Stimulated activated CD8-positive, alpha-beta memory T cell treated with anti-CD3 and anti-CD28 coated beads, Interleukin-15, amount 100 ng/mL, for 24 hours (primary cell): ENCODE results near the gene NEURL2.
"Not testable (repeated sequence)": the region's sequence is repeated elsewhere in the genome, so short reads cannot be mapped to it uniquely, and the experiment has no call there.

Experiments used
- DNase-seq: peaks from one replicate; pipeline ENCODE4 v3.0.0-alpha.2; 2020; ENCODE audit warnings: low read depth

Gene NEURL2

DNA sequence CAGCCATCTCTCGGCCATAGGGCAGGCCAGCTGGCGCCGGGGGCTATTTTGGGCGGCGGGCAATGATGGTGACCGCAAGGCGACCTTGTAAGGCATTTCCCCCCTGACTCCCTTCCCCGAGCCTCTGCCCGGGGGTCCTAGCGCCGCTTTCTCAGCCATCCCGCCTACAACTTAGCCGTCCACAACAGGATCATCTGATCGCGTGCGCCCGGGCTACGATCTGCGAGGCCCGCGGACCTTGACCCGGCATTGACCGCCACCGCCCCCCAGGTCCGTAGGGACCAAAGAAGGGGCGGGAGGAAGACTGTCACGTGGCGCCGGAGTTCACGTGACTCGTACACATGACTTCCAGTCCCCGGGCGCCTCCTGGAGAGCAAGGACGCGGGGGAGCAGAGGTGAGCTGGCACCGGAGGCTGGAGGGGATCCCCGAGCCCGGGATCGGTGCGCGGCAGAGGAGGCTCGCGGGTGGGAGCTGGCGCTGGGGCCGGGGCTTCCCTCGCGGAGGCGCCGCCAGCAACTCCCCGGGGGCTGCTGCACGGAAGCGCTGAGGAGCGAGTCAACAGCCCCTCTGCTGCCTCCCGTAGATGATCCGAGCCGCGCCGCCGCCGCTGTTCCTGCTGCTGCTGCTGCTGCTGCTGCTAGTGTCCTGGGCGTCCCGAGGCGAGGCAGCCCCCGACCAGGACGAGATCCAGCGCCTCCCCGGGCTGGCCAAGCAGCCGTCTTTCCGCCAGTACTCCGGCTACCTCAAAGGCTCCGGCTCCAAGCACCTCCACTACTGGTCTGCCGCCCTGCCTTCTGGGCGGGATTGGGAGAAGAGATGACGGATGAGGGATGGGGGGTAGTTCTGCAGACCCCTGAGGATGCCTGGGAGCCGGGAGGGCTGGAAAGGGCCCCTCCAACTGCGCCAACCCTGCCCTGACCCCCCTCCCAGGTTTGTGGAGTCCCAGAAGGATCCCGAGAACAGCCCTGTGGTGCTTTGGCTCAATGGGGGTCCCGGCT, at the start of gene NEURL2, which contains the start of gene CTSA:
NEURL2 (minus strand) TSS at position 224 of the 999 bp plus-strand sequence; CDS start at position 7, 217 bp downstream.
CTSA (plus strand) TSS at position 351 of the 999 bp plus-strand sequence; CDS start at position 585, 234 bp downstream.
- DNase-seq = peak; percentile 72

GRCh38 chr20:45940469-45940868, 49.5 kb upstream of the NEURL2 start:
- no peak for DNase-seq

DNA sequence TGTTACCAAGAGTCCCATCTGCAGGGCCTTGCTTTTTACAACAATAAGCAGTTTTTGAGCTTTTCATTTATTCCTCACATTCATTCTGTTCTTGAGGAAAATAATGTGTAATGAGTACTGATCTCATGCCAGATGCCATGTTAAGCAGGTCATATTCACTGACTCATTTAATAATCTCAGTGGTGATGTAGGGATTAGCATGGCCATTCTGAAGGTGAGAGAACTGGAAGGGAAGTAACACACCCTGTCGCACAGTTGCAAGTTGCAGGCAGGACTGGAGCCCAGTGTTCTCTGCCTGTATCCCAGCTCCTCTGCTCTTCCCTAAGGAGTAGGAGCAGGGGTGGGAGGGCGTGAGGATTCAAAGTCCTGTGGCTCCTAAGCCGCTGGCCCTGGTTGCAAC, 49.0 kb upstream of the NEURL2 start:
- DNase-seq = no peak

DNA sequence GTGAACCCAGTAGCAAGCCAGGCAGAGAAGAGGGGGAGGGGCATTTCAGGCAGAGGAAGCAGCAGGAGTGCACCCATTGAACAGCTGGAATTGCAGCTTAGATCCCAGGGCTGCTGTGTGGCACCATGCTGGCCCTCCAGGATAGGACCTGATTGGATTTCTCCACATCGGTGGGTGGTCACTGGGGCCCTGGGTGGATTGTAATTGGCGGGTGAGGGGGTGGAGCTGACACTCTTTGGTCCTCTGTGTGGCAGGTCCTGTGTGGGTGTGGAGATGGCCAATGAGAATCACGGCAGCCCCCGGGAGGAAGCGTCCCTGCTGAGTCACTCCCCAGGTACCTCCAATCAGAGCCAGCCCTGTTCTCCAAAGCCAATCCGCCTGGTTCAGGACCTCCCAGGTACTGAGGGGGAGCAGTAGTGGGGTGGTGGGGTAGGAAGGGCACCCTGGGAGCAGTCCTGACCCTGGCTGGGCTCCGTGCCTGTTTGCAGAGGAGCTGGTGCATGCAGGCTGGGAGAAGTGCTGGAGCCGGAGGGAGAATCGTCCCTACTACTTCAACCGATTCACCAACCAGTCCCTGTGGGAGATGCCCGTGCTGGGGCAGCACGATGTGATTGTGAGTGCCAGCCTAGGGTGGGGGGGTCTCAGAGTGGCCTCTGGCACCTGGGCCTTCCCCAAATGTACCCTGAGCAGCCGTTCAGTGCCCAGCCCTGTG, 47.9 kb upstream of the NEURL2 start:
- DNase-seq = no peak

DNA sequence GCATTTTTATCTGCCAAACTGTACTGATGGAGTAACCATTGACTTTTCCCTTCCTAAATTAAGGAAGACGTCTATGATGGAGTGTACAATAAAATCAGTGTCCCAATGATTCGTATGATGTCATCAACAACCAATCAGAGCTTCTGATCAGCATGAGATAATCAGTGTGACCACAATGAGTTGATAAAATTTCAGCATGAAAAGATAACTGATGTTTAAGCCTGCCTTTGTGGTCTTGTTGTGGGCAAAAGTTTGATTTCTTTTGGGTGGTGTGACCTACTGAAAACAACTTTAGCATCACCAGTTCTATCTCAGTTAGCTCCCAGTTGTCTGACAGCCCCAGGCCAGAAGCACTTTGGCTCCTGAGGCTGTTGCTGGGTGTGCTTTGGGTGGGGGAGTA, 46.8 kb upstream of the NEURL2 start:
- no peak for DNase-seq

DNA sequence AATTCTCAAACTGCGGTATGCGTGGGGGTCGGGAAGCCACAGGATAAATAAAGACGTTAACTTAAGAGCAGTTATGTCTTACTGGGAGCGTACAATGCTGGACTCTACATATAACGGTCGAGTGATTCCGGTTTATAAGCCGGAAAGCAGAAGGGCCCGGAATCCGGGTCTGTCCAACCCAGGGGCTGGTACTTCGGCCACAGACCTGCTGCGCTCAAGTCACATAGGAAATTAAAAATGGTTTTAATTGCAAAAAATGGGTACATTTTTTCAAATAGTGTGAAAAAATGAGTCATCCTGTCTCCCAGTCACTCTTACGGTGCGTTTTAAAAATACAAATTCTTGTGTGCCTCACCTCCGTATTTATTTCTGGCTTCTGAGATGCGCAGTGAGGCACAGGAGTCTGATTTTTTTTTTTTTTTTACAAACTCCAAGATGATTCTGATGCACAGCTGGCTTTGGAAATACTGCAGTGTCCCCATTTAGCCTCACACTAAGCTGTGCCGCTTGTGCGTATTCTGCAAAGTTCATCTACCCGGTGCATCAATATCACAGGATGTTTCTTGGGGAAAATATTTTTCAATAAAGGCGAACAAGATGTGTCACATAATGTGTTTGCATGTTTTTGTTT, 44.5 kb upstream of the NEURL2 start:
- DNase-seq = no peak

DNA sequence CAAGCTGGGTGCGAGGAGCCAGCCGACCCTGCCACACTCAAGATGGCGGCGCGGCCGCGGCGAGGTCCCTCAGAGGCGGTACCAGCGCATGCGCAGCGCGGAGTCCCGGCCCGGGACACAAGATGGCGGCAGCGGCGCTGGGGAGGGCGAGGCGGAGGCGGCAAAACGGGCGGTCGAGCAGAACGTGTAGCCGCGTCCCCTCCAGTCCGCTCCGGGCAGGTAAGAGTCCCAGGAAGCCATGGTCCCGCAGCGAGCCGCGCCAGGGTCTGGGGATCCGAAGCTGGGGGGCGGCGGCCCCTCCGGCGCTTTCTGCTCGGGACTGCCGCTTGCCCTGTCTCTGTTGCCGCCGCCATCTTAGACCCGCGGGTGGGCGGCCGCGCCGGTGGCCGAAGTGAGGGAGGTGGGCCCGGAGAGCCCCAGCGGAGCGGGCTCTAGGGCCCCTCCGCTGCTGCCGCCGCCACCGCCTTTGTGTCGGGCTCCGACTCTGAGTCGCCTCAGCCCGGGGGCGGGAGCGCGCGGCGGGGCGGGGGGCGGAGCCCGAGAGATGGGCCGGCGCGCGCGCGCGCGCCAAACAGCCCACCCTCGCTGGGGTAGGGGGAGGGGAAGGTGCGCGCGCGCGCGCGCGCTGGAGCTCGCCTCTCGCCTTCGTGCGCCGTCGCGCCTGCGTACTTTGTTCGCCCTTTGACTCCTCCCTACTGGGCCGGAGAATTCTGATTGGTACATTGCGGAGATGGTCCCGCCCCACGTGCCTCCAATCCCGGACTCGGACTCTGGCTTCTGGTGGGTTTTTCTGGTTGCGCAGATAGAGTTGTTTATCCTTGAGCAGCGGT, 43.8 kb upstream of the NEURL2 start, which contains the start of gene PCIF1:
PCIF1 (plus strand) TSS at position 98 of the 830 bp plus-strand sequence. CDS start 4,317 bp downstream, outside the sequence.
- peak; percentile 94 for DNase-seq

DNA sequence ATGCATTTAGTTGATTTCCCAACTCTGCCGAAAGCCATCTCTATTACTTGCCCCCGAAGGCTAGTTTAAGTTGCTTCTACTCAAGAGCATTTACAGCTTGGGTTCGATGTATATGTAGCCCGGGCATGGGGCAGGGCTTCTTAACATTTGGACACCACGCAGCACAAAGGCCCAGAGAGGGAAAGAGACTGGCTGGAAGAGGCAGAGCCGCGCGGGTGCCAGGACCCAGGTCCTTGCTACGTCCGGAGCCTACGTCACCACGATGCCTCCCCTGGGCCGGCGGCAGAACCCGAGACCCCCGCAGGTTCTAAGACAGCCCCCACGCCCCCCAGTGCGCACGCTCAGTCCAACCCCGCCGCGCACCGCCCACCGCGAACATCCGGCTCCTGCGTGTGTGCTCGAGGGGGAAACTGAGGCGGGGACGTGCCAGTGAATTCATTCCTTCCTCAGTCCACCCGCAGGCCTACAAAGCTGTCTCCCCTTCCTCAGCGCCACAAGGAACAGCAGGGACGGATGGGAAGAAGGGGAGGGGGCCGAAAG, 43.1 kb upstream of the NEURL2 start:
- peak; percentile 33 for DNase-seq

GRCh38 chr20:45933266-45934045, 42.4 kb upstream of the NEURL2 start:
- no peak for DNase-seq

DNA sequence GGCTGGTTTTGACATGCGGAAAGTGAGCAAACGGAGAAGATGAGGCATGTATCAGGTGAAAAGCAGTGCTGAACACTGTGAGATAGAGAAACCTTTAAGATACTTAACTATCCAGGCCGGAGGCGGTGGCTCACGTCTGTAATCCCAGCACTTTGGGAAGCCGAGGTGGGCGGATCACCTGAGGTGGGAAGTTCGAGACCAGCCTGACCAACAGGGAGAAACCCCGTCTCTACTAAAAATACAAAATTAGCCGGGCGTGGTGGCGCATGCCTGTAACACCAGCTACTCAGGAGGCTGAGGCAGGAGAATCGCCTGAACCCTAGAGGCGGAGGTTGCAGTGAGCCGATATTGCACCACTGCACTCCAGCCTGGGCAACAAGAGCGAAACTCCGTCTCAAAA, 40.7 kb upstream of the NEURL2 start:
- not testable (repeated sequence) for DNase-seq

GRCh38 chr20:45927071-45927878, 36.3 kb upstream of the NEURL2 start:
- DNase-seq = no peak

GRCh38 chr20:45926731-45927070, 35.7 kb upstream of the NEURL2 start:
- DNase-seq = no peak

DNA sequence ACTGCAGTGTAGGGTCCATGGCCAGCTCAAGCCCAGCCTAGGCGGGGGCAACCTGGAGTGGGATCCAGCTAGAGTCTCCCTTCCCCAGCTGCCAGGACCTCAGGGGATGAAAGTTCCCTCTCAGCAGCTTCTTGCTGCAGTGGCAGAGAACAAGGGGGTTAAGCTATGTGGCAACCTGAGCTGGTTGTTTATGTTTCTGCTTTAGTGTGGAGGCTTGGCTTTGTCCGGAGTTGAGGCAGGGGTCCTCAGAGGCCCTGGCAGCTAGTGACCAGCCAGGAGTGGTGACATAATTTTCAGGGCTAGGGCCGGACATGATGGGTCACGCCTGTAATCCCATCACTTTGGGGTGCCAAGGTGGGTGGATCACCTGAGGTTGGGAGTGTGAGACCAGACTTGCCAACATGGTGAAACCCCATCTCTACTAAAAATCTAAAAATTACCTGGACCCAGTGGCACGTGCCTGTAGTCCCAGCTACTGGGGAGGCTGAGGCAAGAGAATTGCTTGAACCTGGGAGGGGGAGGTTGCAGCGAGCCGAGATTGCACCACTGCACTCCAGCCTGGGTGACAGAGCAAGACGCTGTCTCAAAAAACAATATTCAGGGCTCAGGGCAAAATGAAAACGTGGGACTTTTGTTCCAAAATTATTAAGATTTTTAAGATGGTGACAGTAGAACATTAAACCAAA, 35.0 kb upstream of the NEURL2 start:
- DNase-seq = no peak

GRCh38 chr20:45924391-45925261, 33.6 kb upstream of the NEURL2 start:
- no peak for DNase-seq

DNA sequence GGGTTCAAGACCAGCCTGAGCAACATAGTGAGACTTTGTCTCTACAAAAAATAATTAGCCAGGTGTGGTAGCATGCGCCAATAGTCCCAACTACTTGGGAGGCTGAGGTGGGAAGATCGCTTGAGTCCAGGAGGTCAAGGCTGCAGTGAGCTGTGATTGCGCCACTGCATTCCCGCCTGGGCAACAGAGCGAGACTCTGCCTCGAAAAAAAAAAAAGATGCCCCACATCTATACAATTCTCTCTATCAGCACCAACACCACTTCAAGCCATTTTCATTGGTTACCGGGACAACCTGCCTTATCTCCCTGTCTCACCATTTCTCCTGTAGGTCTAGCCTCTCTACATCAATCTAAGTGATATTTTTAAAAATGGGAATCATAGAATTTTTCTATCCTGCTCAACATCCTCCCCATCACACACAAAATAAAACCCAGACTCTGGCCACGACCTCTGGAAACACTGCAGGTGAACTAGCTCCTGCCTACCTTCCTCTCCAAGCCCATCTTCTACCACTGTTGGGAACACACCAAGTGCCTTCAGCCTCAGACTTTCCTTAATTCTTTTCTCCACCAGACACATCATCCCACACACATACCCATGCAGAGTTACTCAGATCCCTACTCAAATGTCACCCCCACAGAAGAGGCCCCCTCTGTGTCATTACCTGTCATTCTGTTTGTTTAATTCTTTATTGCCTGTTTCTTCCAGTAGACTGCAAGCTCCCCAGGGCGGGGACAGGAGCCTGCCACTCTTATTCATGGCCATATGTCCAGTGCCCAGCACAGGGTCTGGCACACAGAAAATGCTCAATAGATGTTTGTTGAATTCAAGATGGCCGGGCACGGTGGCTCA, 30.6 kb upstream of the NEURL2 start:
- no peak for DNase-seq

DNA sequence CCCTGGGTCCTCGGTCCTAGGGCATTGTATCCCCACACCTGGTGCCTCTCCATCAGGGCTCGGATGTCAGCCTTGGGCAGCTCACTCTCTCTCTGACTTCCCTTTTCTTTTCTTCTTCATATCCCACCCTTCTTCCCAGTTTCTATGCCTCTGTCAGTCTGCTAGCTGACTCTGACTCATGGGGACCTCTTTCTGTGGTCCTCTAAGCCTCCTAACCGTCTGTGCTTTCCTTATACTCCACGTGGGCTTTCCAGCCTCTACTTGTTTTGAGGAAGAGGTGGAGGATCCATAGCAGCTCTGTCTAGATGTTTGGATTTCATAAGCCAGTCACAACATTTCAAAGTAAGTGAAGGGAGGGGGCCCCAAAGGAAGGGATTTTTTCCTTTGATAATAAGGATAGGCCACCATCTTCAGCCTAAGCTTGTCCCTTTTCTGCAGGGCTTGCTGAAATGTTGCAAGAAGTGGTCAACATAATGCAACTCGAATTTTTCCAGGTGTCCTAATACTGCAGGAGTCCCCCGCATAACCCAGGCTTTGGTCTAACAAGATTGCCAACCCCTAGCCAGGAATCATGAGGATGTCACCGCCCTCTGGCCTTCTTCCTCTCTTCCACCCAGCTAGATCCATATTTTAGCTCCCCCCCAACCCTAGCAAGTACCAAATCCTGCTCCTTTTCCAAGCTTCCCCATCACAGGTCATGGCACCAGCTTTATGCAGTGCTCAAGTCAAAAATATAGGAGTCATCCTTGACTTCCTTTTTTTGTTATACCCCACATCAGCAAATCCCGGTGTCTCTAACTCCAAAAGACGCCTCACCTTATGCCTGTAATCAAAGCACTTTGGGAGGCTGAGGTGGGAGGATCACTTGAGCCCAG, 29.7 kb upstream of the NEURL2 start:
- DNase-seq = no peak
